Raji (cell line): ENCODE measurements around the gene PI4KA.

ENCODE experiments used
- POLR2A ChIP-seq: IDR thresholded peaks from 2 replicates; pipeline ENCODE4 v1.6.1; 2011; ENCODE audit warnings: low read depth, low read length, control low read depth; ENCODE audit not compliant: insufficient read depth

The PI4KA gene

GRCh38 chr22:20781272-20781990 lies 77.2 kb downstream of the PI4KA start:
- no peak for TF ChIP-seq POLR2A

DNA sequence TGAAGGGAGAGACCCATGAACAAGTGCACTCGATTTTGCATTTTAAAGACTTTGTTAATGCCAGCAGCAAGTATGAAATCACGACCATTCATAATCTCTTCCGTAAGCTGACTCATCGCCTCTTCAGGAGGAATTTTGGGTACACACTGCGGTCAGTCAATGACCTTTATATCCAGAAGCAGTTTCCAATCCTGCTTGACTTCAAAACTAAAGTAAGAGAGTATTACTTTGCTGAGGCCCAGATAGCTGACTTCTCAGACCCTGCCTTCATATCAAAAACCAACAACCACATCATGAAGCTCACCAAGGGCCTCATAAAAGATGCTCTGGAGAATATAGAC lies 78.8 kb downstream of the PI4KA start:
- no peak for TF ChIP-seq POLR2A

DNA sequence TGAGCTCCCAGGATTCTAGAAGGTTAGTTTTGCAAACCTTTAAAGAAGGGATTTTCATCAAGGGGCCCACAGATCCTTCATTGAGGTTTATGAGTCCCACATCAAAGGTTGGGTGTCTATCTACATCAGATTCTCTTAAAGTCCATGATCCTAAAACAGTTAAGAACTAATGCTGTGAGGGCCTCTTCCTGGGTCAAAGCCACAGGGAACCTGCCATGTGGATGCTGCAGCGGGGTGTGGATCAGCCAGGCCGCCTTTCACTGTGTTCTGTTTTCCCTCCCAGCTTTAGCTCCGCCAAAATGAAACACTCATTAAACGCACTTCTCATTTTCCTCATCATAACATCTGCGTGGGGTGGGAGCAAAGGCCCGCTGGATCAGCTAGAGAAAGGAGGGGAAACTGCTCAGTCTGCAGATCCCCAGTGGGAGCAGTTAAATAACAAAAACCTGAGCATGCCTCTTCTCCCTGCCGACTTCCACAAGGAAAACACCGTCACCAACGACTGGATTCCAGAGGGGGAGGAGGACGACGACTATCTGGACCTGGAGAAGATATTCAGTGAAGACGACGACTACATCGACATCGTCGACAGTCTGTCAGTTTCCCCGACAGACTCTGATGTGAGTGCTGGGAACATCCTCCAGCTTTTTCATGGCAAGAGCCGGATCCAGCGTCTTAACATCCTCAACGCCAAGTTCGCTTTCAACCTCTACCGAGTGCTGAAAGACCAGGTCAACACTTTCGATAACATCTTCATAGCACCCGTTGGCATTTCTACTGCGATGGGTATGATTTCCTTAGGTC lies 79.4 kb downstream of the PI4KA start:
- no peak for TF ChIP-seq POLR2A

DNA sequence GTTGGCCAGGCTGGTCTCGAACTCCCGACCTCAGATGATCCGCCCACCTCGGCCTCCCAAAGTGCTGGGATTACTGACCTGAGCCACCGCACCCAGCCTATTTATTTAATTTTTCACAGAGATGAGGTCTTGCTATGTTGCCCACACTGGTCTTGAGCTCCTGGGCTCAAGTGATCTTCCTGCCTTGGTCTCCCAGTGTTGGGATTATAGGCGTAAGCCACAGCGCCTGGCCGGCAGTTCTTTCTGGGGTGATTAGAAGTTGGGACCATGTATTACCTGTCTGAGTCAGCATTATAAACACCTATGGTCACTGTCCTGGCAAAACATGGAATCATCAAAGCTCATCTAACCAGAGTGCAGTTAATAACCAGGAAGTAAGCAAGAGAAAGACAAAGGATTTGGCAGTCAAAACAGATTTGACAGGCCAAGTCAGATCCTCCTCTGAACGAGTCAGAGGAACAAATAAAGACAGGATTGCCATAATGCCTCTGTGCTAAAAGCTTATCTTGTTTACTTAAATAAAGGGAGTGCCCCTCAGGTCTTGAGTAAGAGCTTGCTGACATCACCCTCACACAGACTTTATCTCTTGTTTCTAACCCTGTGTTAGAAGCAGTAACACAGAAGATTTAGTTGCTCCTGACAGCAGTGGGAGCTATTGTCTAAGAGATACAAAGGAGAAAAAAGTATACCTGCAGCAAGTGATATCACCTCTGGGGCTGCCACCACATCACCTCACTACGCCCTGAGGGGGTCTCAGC lies 81.0 kb downstream of the PI4KA start:
- TF ChIP-seq POLR2A = no peak

DNA sequence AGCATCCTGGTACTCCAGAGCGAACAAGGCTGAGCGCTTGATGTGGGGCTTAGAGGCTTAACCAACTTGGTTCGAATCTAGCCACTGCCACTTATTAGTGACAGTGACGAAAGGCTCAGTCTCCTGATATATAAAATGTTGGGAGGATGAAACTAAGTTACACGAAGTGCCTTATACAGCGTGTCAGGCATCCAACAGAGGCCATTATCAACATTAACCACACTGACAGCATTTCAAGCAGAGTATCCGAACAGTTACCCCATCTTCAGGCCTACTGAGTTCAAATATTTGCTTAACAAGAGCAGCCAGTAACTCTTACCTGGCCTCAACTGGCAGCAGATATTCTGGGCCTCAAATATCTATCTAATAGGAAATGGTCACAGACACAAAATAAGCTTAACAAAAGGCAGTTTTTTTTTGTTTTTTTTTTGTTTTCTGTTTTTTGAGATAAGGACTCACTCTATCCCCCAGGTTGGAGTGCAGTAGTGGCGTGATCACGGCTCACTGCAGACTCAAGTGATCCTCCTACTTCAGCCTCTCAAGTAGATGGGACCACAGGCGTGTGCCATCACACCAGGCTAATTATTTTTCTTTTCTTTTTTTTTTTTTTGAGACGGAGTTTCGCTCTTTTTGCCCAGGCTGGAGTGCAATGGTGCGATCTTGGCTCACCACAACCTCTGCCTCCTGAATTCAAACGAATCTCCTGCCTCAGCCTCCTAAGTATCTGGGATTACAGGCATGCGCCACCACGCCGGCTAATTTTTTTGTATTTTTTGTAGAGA lies 81.8 kb downstream of the PI4KA start:
- no peak for TF ChIP-seq POLR2A

DNA sequence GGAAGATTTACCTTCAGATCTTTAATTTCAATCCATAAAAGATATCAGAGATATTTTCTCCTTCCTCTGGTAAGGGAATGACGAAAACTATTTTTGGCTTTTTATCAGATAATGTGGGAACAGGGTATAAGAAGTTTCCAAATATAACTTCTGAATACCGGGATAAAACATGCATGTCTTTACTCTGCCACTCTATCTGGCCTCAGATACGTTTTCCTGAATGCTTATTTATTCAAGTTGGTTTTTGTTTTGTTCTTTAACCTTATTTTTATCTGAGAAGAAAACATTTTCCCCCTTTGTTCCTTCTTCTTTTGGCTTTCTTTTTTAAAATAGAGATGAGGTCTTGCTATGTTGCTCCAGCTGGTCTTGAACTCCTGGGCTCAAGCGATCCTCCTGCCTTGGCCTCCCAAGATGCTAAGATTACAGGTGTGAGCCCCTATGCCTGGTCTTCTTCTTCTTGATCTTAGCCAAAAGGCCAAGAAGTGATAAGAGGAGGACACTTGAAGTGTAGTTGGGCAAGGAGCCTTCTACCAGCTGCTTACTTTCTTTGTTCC lies 83.2 kb downstream of the PI4KA start:
- TF ChIP-seq POLR2A = no peak

DNA sequence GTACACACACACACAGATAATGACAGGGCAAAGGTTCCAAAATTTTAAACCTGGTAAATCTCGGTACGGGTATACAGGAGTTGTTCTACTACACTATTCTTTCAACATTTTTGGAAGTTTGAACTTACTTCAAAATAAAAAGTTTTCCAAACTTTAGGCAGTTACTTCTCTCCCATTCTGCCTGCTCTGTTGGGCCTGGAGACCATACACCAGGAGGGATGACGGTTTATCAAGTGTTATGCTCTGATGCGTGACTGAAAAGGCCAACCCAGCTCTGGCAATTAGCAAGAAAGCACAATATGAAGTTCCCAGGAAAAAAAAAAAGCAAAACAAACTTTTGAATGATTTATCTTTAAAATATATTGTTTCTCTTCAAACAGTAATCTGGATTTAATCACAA lies 83.7 kb downstream of the PI4KA start:
- TF ChIP-seq POLR2A = no peak

DNA sequence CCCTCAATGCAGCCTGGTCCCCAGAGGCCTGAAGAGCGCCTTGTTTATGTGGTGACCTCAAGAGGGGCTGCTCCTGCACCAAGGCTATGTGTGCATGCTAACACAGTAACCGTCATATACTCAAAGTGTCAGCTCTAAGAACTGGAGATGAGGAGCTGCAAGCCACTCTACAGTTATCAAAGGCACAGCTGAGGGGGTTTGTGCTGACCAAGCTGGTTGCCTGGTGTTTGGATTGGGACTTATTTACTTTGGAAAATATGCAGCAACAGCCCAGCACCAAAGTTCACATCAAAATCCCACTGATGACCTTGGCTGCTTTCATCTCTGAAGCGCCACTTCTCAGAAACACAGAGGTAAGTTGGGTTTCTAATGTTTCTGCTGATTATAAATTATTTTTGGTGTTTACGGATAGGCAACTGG lies 84.8 kb downstream of the PI4KA start, which contains the start of gene SERPIND1:
Gene SERPIND1 (plus strand): TSS at position 321 of the 420 bp plus-strand sequence. CDS start 5,200 bp downstream, outside the sequence.
- no peak for TF ChIP-seq POLR2A

GRCh38 chr22:20771918-20772625 lies 86.5 kb downstream of the PI4KA start:
- no peak for TF ChIP-seq POLR2A

DNA sequence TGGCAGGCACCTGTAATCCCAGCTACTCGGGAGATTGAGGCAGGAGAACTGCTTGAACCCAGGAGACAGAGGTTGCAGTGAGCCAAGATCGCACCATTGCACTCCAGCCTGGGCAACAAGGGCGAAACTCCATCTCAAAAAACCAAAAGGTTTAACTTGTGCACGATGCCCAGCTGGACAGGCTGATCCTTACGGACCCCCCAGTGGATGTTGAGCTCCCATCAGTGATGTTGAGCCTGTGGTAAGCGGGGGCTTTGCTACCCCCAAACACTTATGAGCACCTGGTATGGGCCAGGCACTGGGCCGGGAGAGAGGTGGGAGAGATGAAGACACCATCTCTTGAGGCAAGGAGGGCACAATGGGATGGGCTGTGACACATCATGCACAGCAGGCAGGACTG lies 92.1 kb downstream of the PI4KA start:
- no peak for TF ChIP-seq POLR2A

DNA sequence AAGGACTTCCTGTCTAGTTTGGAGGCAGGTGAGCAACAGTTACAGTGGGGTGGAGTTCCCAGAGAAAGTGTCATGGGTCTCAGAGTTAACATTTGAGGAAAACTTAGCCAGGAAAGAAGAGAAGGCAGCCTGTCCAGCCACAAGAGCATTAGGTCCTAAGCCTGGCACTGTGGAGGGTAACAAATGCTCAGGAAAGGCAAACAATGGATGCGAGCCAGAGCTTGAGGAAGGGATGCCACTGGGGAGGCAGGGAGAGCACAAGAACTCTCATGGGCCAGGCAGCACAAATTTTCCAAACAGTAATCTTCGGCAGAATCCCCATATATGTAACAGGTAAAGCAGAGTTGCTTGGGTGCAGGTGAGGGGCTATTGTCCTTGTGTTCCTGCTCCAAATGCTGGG lies 92.7 kb downstream of the PI4KA start:
- TF ChIP-seq POLR2A = no peak

- no peak for TF ChIP-seq POLR2A
Observed at GRCh38 chr22:20764729-20765128, 93.9 kb downstream of the PI4KA start.

DNA sequence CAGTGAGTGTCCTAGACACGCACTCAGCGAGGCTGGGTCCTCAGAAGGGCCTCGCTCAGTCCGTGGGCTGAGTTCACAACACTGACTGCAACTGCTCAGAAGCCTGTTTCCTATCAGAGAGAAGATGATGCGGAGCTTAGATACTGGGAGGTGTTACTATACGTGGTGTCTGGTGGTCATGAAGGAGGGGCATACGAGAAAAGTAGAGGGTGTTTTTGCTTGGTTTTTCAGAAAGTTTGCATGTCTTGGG lies 94.2 kb downstream of the PI4KA start:
- TF ChIP-seq POLR2A = no peak
